HepG2 (cell line): ENCODE measurements around the gene SFXN5.

Experiments used
- POLR2AphosphoS5 ChIP-seq: IDR thresholded peaks from 2 replicates; pipeline ENCODE4 v1.6.1; 2012; ENCODE audit warnings: low read depth, low read length
- RFX5 ChIP-seq: IDR thresholded peaks from 2 replicates; pipeline ENCODE4 v1.6.1; 2011; ENCODE audit warnings: low read depth, low read length, improper control_type of control experiment
- TF ChIP-seq, protein P1 (sequence below): sonication (generic); formaldehyde crosslinking; IDR thresholded peaks from 2 replicates; pipeline ENCODE4 v1.5.0; 2020; ENCODE audit warnings: mild to moderate bottlenecking, missing genetic modification reagents, moderate library complexity

GRCh38 chr2:72900191-72900825 lies 171.2 kb downstream of the SFXN5 start:
- TF ChIP-seq RFX5 (no peak), POLR2AphosphoS5 (no peak)
- TF ChIP-seq, protein P1, sequence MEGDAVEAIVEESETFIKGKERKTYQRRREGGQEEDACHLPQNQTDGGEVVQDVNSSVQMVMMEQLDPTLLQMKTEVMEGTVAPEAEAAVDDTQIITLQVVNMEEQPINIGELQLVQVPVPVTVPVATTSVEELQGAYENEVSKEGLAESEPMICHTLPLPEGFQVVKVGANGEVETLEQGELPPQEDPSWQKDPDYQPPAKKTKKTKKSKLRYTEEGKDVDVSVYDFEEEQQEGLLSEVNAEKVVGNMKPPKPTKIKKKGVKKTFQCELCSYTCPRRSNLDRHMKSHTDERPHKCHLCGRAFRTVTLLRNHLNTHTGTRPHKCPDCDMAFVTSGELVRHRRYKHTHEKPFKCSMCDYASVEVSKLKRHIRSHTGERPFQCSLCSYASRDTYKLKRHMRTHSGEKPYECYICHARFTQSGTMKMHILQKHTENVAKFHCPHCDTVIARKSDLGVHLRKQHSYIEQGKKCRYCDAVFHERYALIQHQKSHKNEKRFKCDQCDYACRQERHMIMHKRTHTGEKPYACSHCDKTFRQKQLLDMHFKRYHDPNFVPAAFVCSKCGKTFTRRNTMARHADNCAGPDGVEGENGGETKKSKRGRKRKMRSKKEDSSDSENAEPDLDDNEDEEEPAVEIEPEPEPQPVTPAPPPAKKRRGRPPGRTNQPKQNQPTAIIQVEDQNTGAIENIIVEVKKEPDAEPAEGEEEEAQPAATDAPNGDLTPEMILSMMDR (CRISPR knock-in tag), result no peak
